ENCODE measurements around the gene NTHL1. TPM values are rescaled to one million over a fixed set of nuclear protein-coding genes. Genes with fewer than 3 reads are reported as not detected.
A peak's percentile ranks its signal among the peaks of the same experiment; 100 is the strongest.

The NTHL1 gene
- total and polyA plus RNA-seq, 2 of the 13 experiments (the other 11 are each of a cell fraction or from before 2014, with no cell fraction given): 47.5 to 64.9 TPM

DNA sequence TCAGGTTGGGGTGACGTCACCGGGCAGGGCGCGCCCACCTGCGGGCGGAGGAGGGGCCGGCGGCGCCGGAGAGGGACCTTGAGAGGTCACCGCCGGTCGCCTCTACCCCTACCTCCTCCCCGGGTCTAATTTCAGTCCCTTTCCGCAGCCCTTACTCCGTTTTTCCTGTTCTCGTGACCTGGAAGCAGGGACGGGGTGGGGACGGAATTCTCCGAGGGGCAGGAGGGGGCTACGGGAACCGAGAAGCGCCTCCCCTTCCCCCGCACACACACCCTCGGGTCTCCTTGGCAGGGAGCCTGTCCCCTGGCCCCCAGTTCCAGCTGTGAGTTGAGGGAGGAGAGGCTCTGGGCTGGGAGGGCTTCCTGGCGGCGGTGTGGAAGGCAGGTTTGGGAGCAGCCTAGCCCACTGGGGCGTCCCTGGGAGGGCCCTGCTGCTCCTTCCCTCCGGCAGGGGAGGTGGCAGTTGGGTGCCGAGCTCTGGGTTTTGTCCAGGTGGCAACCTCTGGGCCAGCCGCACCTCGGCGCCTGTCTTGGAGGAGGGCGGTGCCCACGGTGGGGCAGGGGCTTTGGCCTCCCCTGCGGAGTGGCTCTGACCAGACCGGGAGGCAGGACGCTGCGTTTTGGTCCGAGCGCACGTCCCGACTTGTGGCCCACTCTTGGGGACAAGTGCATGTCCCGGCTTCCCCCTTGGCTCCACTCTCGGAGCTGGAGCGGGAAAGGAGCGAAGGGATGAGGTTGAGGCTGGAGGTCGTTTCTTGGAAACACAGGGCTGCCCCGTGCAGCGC is 57.1 kb downstream of the NTHL1 start (continued):
- TF ChIP-seq, protein P1, sequence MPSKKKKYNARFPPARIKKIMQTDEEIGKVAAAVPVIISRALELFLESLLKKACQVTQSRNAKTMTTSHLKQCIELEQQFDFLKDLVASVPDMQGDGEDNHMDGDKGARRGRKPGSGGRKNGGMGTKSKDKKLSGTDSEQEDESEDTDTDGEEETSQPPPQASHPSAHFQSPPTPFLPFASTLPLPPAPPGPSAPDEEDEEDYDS (CRISPR knock-in tag; IDR thresholded peaks at IDR 0.05): no peak
- peak; percentile 33 for TF ChIP-seq SAP130 (CRISPR knock-in tag; IDR thresholded peaks at IDR 0.05; ENCODE audit: low read depth)
- no peak for TF ChIP-seq RFX5 (IDR thresholded peaks at IDR 0.05; ENCODE audit: low read depth, low read length)
- peak; percentile 60; the same call in 1 of the 2 replicates for TF ChIP-seq ZNF281 (CRISPR knock-in tag; IDR thresholded peaks at IDR 0.05; ENCODE audit: borderline replicate concordance)
- no peak for TF ChIP-seq ZFYVE20 (CRISPR knock-in tag; IDR thresholded peaks at IDR 0.05; ENCODE audit: borderline replicate concordance, low read depth)
- TF ChIP-seq, protein P2, sequence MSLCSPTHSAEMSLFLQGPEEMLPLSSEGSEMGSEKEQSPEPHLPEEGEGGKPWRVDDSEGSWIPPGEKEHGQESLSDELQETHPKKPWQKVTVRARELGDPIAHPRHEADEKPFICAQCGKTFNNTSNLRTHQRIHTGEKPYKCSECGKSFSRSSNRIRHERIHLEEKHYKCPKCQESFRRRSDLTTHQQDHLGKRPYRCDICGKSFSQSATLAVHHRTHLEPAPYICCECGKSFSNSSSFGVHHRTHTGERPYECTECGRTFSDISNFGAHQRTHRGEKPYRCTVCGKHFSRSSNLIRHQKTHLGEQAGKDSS (CRISPR knock-in tag; IDR thresholded peaks at IDR 0.05; ENCODE audit: borderline replicate concordance, low read depth): no peak
- TF ChIP-seq UBTF (CRISPR knock-in tag; IDR thresholded peaks at IDR 0.05): no peak
- peak; percentile 24; the same call in 1 of the 2 replicates for TF ChIP-seq MYC (CRISPR knock-in tag; IDR thresholded peaks at IDR 0.05; ENCODE audit: borderline replicate concordance)
- TF ChIP-seq CREBL2 (CRISPR knock-in tag; IDR thresholded peaks at IDR 0.05; ENCODE audit: borderline replicate concordance): no peak
- TF ChIP-seq ZNF619 (CRISPR knock-in tag; IDR thresholded peaks at IDR 0.05): no peak
- peak; percentile 44; the same call in 1 of the 2 replicates for TF ChIP-seq HDAC1 (CRISPR knock-in tag; IDR thresholded peaks at IDR 0.05)
- peak; percentile 45; the same call in 1 of the 2 replicates for TF ChIP-seq ATF3 (CRISPR knock-in tag; IDR thresholded peaks at IDR 0.05)
- peak; percentile 49; the same call in 1 of the 2 replicates for TF ChIP-seq ZNF792 (CRISPR knock-in tag; IDR thresholded peaks at IDR 0.05)
- TF ChIP-seq SALL1 (CRISPR knock-in tag; IDR thresholded peaks at IDR 0.05): no peak
- TF ChIP-seq ZNF383 (CRISPR knock-in tag; IDR thresholded peaks at IDR 0.05; ENCODE audit: borderline replicate concordance): no peak
- TF ChIP-seq ZNF773 (CRISPR knock-in tag; IDR thresholded peaks at IDR 0.05; ENCODE audit: borderline replicate concordance): no peak
- TF ChIP-seq TEF (CRISPR knock-in tag; IDR thresholded peaks at IDR 0.05): no peak
- TF ChIP-seq CBX1 (IDR thresholded peaks at IDR 0.05; ENCODE audit: low read depth): no peak
- TF ChIP-seq, protein P3, sequence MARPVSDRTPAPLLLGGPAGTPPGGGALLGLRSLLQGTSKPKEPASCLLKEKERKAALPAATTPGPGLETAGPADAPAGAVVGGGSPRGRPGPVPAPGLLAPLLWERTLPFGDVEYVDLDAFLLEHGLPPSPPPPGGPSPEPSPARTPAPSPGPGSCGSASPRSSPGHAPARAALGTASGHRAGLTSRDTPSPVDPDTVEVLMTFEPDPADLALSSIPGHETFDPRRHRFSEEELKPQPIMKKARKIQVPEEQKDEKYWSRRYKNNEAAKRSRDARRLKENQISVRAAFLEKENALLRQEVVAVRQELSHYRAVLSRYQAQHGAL (CRISPR knock-in tag; IDR thresholded peaks at IDR 0.05; ENCODE audit: not compliant biosample characterization): no peak
